H9 (cell line): ENCODE data around the gene COL18A1. TPM values are rescaled to one million over a fixed set of nuclear protein-coding genes. Genes with fewer than 3 reads are reported as not detected.

Source experiments
- DNase-seq: peaks from one replicate; pipeline ENCODE4 v3.0.0-alpha.2; 2017
- H2AFZ ChIP-seq: one replicate; pipeline ENCODE4 v1.6.1; 2013; ENCODE audit warnings: mild to moderate bottlenecking, low read length, control low read depth, moderate library complexity
- H2AK5ac ChIP-seq: 2 replicates; pipeline ENCODE4 v1.6.1; 2013; ENCODE audit warnings: low read length, control low read depth, mixed read lengths; ENCODE audit not compliant: insufficient read length
- H2BK120ac ChIP-seq: one replicate; pipeline ENCODE4 v1.6.1; 2013; ENCODE audit warnings: low read depth, mild to moderate bottlenecking, low read length, control low read depth, inconsistent platforms; ENCODE audit not compliant: poor library complexity, severe bottlenecking
- H2BK12ac ChIP-seq: 2 replicates; pipeline ENCODE4 v1.6.1; 2013; ENCODE audit warnings: low read length, control low read depth, mixed read lengths, low read depth; ENCODE audit not compliant: insufficient read length
- H2BK15ac ChIP-seq: 2 replicates; pipeline ENCODE4 v1.6.1; 2013; ENCODE audit warnings: low read depth, low read length, control low read depth
- H2BK20ac ChIP-seq: one replicate; pipeline ENCODE4 v1.6.1; 2013; ENCODE audit warnings: low read depth, mild to moderate bottlenecking, low read length, control low read depth, inconsistent platforms; ENCODE audit not compliant: poor library complexity, severe bottlenecking
- H2BK5ac ChIP-seq: 2 replicates; pipeline ENCODE4 v1.6.1; 2013; ENCODE audit warnings: low read length, control low read depth, mixed read lengths; ENCODE audit not compliant: insufficient read length
- H3K14ac ChIP-seq: 2 replicates; pipeline ENCODE4 v1.6.1; 2013; ENCODE audit warnings: low read length, control low read depth; ENCODE audit not compliant: insufficient read depth
- H3K18ac ChIP-seq: 2 replicates; pipeline ENCODE4 v1.6.1; 2013; ENCODE audit warnings: low read depth, mild to moderate bottlenecking, mixed read lengths, low read length, control low read depth; ENCODE audit not compliant: insufficient read length
- H3K23ac ChIP-seq: 2 replicates; pipeline ENCODE4 v1.6.1; 2013; ENCODE audit warnings: low read length, control low read depth, mixed read lengths, low read depth; ENCODE audit not compliant: insufficient read length
- H3K23me2 ChIP-seq: 2 replicates; pipeline ENCODE4 v1.6.1; 2013; ENCODE audit warnings: low read depth, mild to moderate bottlenecking, mixed read lengths, low read length, control low read depth; ENCODE audit not compliant: insufficient read length, poor library complexity, severe bottlenecking
- H3K27ac ChIP-seq: 2 replicates; pipeline ENCODE4 v1.5.1; 2013; ENCODE audit warnings: low read length, control low read depth, mixed read lengths, low read depth; ENCODE audit not compliant: insufficient read length
- H3K27me3 ChIP-seq: 2 replicates; pipeline ENCODE4 v1.6.1; 2013; ENCODE audit warnings: low read length, control low read depth, inconsistent platforms; ENCODE audit not compliant: insufficient read depth
- H3K4ac ChIP-seq: 2 replicates; pipeline ENCODE4 v1.6.1; 2013; ENCODE audit warnings: low read depth, mild to moderate bottlenecking, control low read depth, inconsistent platforms, low read length, moderate library complexity
- H3K4me1 ChIP-seq: 2 replicates; pipeline ENCODE4 v1.6.1; 2013; ENCODE audit warnings: low read length, control low read depth, inconsistent platforms; ENCODE audit not compliant: insufficient read depth
- H3K4me2 ChIP-seq: 2 replicates; pipeline ENCODE4 v1.6.1; 2013; ENCODE audit warnings: low read length, control low read depth, mixed read lengths; ENCODE audit not compliant: insufficient read length, insufficient read depth
- H3K56ac ChIP-seq: 2 replicates; pipeline ENCODE4 v1.6.1; 2013; ENCODE audit warnings: low read depth, mild to moderate bottlenecking, mixed read lengths, low read length, control low read depth; ENCODE audit not compliant: insufficient read length
- H3K79me1 ChIP-seq: 2 replicates; pipeline ENCODE4 v1.6.1; 2013; ENCODE audit warnings: low read depth, mild to moderate bottlenecking, moderate library complexity, low read length, control low read depth, inconsistent platforms; ENCODE audit not compliant: insufficient read depth, poor library complexity, severe bottlenecking
- H3K79me2 ChIP-seq: 2 replicates; pipeline ENCODE4 v1.6.1; 2013; ENCODE audit warnings: low read length, control low read depth, inconsistent platforms; ENCODE audit not compliant: insufficient read depth
- H3K9ac ChIP-seq: 2 replicates; pipeline ENCODE4 v1.6.1; 2013; ENCODE audit warnings: low read length, control low read depth, mixed read lengths; ENCODE audit not compliant: insufficient read length; ENCODE audit errors: extremely low read depth
- H3K9me3 ChIP-seq: one replicate; pipeline ENCODE4 v1.6.1; 2013; ENCODE audit warnings: low read depth, low read length, inconsistent platforms; ENCODE audit not compliant: control insufficient read depth
- H3T11ph ChIP-seq: one replicate; pipeline ENCODE4 v1.6.1; 2013; ENCODE audit warnings: mild to moderate bottlenecking, low read length, control low read depth, inconsistent platforms
- H4K20me1 ChIP-seq: one replicate; pipeline ENCODE4 v1.6.1; 2013; ENCODE audit not compliant: control insufficient read depth, insufficient read length, insufficient read depth
- H4K5ac ChIP-seq: 2 replicates; pipeline ENCODE4 v1.6.1; 2013; ENCODE audit warnings: low read depth, mild to moderate bottlenecking, mixed read lengths, low read length, control low read depth; ENCODE audit not compliant: insufficient read length
- H4K8ac ChIP-seq: replicated peaks from 2 replicates; pipeline ENCODE4 v1.6.1; 2013; ENCODE audit warnings: low read length, control low read depth, mixed read lengths, low read depth; ENCODE audit not compliant: insufficient read length
- H4K91ac ChIP-seq: 2 replicates; pipeline ENCODE4 v1.6.1; 2013; ENCODE audit warnings: low read depth, mild to moderate bottlenecking, moderate library complexity, mixed read lengths, low read length, control low read depth; ENCODE audit not compliant: insufficient read length
- H3K27ac Mint-ChIP-seq, 3 experiments: 2 replicates in 2 of 3; 3 replicates in 1 of 3; pipeline ENCODE4 v1.8.0; 2020 to 2021; ENCODE audit warnings: mixed read lengths in 3 of 3, mild to moderate bottlenecking in 1 of 3, moderate library complexity in 1 of 3
- H3K27me3 Mint-ChIP-seq: 2 replicates; pipeline ENCODE4 v1.8.0; 2021; ENCODE audit warnings: low read depth, mild to moderate bottlenecking, moderate library complexity, mixed read lengths
- H3K36me3 Mint-ChIP-seq, 3 experiments: 2 replicates in 2 of 3; 3 replicates in 1 of 3; pipeline ENCODE4 v1.8.0; 2020 to 2021; ENCODE audit warnings: low read depth in 3 of 3, mixed read lengths in 3 of 3; ENCODE audit not compliant: insufficient read depth in 1 of 3
- H3K4me1 Mint-ChIP-seq, 2 experiments: 2 replicates each; pipeline ENCODE4 v1.8.0; 2020; ENCODE audit warnings: mixed read lengths in 2 of 2
- H3K4me3 Mint-ChIP-seq, 2 experiments: 2 replicates in 1 of 2; 3 replicates in 1 of 2; pipeline ENCODE4 v1.8.0; 2020 to 2021; ENCODE audit warnings: mild to moderate bottlenecking in 2 of 2, mixed read lengths in 2 of 2, moderate library complexity in 1 of 2
- H3K9me3 Mint-ChIP-seq, 2 experiments: 2 replicates in 1 of 2; 3 replicates in 1 of 2; pipeline ENCODE4 v1.8.0; 2020; ENCODE audit warnings: mild to moderate bottlenecking in 2 of 2, mixed read lengths in 2 of 2, moderate library complexity in 1 of 2
- CTCF ChIP-seq: fragments of 200-600 bp; sonication (generic); conservative IDR thresholded peaks from 3 replicates; pipeline ENCODE4 v1.8.0; 2021; ENCODE audit warnings: antibody characterized with exemption, mild to moderate bottlenecking
- WGBS: extraction: QIAGEN DNeasy Blood & Tissue Kit; methylation state at CpG from one replicate; pipeline ENCODE4 v1.1.7; 2013; ENCODE audit warnings: missing lambda C conversion rate, low lambda C conversion rate, mixed read lengths; ENCODE audit not compliant: insufficient read length; ENCODE audit errors: extremely low coverage; 5-methylcytosine and 5-hydroxymethylcytosine counted together
- total RNA-seq: library from RNA; stranded (reverse); gene quantifications from 2 replicates; pipeline ENCODE4 v1.2.1, GENCODE V29; 2021

Gene COL18A1
- total RNA-seq, 1 experiment from 2014 or later: 232 TPM

DNA sequence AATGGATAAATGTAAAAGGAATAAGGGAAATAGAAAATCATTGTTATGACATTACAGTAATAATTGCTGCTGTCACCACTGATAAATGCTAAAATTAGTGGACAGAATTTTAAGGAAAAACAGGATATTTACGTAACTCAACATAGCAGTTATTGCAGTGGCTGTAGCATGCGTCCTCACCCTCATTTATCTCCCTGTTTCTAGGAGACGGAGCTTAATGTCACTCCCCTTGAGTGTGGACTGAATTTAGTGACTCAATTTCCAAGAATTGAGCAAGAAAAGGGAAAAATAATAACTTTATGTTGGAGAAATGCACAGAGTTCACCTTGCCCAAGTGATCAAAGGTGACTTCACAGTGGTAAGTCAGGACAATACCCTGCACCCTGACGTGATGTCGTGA lies 33.3 kb upstream of the COL18A1 start:
- no peak overlapping the region for H2AK5ac ChIP-seq
- Mint-ChIP-seq H3K27ac (no peak overlapping the region), H3K27me3 (peaks cover 11% of the 10 kb centered on the region), H3K4me1 (peaks cover 22 to 33% of the 10 kb centered on the region in 2 experiments), H3K4me3 (no peak overlapping the region), H3K36me3 (peaks cover 0 to 8% (median 5%) of the 10 kb centered on the region in 3 experiments; a peak in 6 of 7 replicates), H3K9me3 (peaks cover 14 to 16% of the 10 kb centered on the region in 2 experiments)
- no peak overlapping the region for H2BK15ac ChIP-seq
- no peaks in the 10 kb centered on the region for H3K79me2 ChIP-seq
- H3T11ph ChIP-seq: no peak overlapping the region
- H3K4me1 ChIP-seq: no peaks in the 10 kb centered on the region
- no peak overlapping the region for H2AFZ ChIP-seq
- no peak overlapping the region for H2BK120ac ChIP-seq
- no peak overlapping the region for H3K14ac ChIP-seq
- H2BK20ac ChIP-seq: no peak overlapping the region
- no peak overlapping the region for H2BK12ac ChIP-seq
- no peak overlapping the region for H4K91ac ChIP-seq
- TF ChIP-seq CTCF: no peak
- H4K8ac ChIP-seq: no peak overlapping the region
- H3K23ac ChIP-seq: no peak overlapping the region
- no peak overlapping the region for H3K4ac ChIP-seq
- no CpG with 5 or more reads among the region's 5 CpGs for WGBS
- no peak overlapping the region for H2BK5ac ChIP-seq
- H3K23me2 ChIP-seq: no peaks in the 10 kb centered on the region
- H3K9ac ChIP-seq: no peak overlapping the region
- no peak overlapping the region for H4K5ac ChIP-seq
- H3K18ac ChIP-seq: no peak overlapping the region
- no peak for DNase-seq
- H3K56ac ChIP-seq: no peak overlapping the region
- H3K9me3 ChIP-seq: no peaks in the 10 kb centered on the region
- no peaks in the 10 kb centered on the region for H3K79me1 ChIP-seq
- H3K4me2 ChIP-seq: no peak overlapping the region
- H4K20me1 ChIP-seq: no peaks in the 10 kb centered on the region
- no peak overlapping the region for H3K27ac ChIP-seq
- H3K27me3 ChIP-seq: peaks cover 2% of the 10 kb centered on the region; the same call in 1 of the 2 replicates
